Body of pancreas (tissue), 4 donors: ENCODE data around the gene GNG3.

ENCODE experiments used
- POLR2A ChIP-seq, 3 donors: fragments of 450-650 bp; IDR thresholded peaks; one replicate each; pipeline ENCODE4 v1.6.1; 2016; ENCODE audit warnings: antibody characterized with exemption in 3 of 3, mild to moderate bottlenecking in 2 of 3
- TF ChIP-seq, protein P1 (sequence below), 7 experiments: fragments of 450-650 bp in 4 of 7; fragments of 200-600 bp in 3 of 7; sonication (generic) in 3 of 7; IDR thresholded peaks; one replicate each; pipeline ENCODE4 v1.5.1; 2016 to 2019; ENCODE audit warnings: antibody characterized with exemption in 7 of 7

DNA sequence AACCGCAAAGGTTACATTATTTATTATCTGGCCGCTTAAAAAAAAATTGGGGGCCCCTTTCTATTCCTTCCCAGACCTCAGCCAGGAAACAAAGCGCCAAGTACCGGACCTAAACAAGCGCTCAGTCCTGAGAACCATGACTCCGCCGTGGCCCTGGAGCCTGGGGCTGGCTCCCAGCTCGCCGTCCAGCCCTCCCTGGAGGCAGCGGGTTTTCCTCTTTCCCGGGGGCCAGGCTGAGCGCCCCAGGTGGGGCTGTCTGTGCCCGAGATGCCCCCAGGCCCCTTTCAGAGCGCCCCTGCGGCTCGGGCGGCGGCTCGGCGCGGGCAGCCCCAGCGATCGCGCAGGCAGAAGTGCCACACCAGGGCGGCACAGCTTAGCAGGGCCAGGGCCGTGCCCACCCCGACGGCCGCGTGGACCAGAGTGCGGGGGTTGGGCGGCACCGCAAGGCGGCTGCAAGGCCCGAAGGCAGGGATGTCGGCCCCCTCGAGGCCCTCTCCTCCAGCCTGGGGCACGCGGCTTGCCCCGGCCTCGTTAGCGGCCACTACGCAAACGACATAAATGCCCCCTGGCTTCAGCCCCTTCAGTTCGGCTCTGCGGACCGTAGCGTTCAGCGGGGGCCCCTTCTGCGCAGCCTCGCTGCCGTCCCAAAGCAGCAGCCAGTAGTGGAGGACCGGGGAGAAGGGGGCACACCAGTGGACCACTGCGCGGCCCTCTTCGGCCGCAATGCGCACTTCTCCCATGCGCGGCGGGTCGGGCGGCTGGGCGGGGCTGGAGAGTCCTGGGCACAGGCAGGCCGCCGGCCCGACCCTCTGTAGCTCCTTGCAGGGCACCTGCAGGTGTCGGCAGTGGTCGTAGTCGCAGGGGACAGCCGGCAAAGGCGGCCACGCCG, 19.7 kb upstream of the GNG3 start:
- no peak for TF ChIP-seq POLR2A (IDR thresholded peaks at IDR 0.05)
- TF ChIP-seq, protein P1, sequence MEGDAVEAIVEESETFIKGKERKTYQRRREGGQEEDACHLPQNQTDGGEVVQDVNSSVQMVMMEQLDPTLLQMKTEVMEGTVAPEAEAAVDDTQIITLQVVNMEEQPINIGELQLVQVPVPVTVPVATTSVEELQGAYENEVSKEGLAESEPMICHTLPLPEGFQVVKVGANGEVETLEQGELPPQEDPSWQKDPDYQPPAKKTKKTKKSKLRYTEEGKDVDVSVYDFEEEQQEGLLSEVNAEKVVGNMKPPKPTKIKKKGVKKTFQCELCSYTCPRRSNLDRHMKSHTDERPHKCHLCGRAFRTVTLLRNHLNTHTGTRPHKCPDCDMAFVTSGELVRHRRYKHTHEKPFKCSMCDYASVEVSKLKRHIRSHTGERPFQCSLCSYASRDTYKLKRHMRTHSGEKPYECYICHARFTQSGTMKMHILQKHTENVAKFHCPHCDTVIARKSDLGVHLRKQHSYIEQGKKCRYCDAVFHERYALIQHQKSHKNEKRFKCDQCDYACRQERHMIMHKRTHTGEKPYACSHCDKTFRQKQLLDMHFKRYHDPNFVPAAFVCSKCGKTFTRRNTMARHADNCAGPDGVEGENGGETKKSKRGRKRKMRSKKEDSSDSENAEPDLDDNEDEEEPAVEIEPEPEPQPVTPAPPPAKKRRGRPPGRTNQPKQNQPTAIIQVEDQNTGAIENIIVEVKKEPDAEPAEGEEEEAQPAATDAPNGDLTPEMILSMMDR (IDR thresholded peaks at IDR 0.05), result no peak
